ENCODE results near the gene DGKB.

Gene DGKB

DNA sequence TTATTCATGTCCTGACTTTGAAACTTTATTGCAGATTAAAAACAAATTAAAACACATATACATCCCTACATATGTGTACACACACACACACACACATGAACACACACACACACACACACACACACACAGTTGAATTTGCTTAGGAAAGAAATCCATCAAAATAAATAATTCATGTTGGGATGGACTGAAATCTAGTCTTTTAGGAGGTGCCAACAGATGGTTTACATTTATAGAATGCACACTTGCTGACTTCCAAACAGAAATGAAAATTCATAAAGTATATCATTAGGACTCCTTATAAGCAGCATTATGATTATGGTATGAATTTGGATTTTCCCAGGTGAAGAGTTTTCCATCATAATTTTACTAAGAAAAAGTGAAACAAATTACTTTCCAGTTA, 642.5 kb downstream of the DGKB start:
- no peak for DNase-seq

DNA sequence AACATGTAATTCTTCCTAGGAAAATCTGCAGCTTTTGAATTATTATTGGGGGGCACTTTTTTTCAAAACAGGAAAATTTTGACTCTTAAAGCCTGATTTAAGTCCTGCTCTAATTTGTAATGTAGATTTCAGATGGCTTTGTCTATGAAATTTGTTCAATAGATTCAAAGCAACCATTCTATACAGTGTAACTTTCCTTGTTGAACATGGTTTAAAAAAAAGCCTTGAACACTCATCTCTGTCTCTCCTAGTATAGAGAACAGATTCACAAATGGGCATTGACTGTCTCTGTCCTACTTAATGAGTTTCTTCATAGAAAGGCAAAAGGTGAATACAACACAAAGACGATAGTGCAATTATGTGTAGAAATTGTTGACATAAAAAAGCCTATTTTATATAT, 643.7 kb downstream of the DGKB start:
- no peak for DNase-seq

DNA sequence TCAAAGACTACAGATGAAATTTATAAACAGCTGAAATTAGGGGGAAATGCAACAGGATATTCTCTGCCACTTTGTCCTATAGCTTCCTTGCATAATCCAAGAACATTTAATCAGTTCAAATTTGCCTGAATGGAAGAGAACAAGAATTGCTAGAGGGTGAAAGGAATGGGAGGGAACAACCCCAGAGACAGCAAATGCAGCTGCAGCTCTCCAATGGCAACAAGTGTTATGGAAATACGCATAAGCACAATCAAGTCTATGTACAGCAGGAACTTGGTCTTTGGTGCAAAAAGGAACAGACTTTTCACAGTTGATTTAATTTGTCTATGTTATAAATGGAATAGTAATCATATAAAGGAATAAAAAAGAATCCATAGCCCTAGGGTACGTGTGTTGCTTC, 644.1 kb downstream of the DGKB start:
- no peak for DNase-seq

DNA sequence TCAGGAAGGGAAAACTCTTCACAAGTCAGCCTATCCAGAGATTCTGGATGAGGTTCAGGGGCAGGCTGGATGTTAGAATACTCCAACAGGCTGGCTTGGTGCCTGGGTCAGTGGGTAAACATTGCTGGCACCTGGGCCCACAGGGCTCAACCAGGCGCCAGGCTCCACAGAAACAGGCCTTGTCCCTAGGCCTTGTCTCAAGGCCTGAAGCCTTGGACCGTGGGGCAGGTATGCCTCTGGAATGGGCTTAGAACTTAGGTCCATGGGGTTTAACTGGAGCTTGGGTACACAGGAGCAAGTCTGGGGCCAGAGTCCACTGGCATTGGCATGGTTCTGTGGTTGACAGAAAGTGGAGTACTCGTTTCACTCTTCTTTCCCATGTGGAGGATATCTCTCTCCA, 650.1 kb downstream of the DGKB start:
- DNase-seq: no peak

DNA sequence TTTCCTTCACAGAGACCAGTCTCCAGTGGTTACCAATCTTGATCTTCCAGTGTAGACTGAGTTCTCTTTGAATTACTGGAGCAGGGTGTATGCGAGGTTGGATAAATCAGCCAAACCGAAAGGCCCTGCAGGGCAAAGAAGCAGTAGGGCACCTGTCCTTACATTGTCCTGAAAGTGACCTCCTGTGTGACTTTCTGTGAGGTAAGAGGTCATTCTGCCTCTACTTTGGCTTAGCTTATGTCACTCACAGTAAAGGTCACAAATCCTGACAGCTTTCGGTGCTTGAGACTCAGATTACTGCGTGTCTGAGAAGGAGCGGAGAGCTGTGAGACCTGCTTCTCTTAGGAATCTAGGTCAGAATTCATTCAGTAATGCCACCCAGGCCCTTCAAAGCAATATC, 660.4 kb downstream of the DGKB start:
- DNase-seq: no peak

DNA sequence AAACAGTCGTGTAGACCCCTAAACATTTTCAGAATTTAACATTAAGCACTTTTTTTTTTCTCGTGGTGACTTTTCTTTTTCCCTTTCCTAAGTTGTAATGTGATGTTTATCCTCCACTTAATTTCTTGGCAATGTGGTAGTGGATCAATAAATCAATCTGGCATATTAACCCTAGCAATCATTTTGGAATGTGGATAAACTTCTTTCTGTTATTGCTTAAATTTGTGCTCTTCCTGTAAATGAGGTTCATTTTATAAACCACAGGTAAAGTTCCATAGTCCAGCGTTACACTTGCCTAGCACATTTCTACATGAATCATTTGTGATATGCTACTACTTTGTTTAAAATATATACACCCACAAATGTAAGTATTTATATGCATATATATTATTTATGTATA, 665.7 kb downstream of the DGKB start:
- no peak for DNase-seq

DNA sequence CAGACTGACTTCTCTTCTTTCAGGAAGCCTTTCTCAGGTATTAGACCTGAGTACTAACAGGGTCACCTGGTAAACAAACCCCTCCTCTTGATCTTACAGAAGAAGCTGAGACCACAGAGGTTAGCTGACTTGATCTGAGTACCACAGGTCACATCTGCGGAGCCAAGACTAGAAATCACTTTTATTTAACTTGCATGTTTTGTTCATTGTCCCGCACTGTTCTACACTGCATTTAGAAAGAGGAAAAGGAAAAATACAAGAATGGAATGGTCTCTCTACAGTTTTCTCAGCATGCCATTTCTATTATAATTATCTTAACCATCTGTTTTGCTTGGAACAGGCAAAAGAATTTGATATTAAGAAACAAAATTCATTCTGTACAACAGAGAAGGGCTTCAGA, 667.5 kb downstream of the DGKB start:
- DNase-seq: no peak

DNA sequence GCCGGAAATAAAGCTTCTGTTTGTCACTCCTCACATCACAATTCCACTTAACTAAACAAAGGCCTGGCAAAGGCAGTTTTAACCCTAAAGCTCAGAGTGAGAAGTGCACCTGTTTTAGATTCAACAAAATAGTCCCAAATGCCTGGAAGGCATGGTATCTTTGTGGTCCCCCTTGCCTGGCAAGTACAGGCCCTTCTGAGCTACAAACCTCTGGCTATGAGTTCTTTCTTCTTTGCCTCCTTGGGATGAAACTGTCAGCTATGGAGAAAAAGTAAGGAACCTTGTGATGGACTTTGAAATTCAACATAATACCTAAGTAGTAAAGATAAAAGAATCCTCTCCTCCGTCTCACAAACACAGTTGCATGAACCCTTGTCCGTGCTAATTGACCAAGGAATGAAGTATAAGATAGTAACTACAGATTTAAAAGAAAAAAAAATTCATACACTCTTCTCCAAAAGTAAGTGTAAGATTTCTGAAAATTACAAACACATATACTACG, 668.6 kb downstream of the DGKB start:
- DNase-seq: no peak

DNA sequence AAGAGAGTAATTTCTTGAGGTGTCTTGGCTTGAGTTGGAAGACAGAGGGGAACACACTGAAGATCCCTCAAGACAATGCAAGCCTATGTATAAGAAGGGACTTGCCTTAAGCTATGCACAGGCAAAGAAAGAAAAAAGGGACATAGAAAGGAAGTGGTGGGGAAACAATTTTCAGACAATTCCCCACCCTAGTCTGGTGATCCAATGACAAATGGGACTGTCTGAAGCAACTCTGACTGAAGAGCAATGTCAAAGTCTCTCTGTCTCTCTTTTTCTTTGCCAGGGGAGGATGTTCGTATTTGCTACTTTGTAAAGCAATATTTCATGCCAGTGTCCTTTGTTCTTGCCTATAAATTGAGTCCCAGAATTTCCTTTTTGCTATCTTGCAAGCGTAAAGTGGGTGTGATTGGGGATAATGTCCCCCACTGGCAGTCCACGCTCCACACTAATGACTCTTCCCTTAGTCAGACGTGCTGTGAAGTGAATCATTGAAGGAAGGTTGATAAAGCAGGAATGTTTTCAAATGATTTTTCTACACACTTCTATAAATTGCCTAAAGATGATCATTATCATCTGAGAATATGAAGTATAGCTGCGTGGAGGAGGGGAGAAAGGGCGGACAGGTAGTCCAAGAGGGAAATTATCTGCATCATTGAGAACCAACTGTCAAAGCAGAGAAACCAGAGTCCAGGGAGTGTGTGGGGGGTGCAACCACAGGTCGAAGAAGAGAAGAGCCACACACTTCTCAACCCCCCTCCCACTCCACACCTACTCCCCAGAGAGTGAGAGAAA, 669.3 kb downstream of the DGKB start:
- DNase-seq: no peak

DNA sequence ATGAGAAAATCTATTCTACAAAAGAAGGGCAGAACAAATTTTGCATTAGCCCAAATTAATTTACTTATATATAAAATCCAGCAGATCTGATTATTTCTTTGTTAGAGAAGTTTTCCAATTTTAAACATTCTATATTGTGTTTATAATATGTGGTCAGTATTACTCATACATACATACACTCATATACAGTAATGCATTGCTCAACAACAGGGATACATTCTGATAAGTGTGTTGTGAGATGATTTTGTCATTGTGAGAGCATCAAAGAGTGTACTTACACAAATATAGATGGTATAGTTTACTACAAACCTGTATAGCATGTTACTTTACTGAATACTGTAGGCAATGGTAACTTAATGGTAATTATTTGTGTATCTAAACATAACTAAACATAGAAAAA, 673.5 kb downstream of the DGKB start:
- no peak for DNase-seq

DNA sequence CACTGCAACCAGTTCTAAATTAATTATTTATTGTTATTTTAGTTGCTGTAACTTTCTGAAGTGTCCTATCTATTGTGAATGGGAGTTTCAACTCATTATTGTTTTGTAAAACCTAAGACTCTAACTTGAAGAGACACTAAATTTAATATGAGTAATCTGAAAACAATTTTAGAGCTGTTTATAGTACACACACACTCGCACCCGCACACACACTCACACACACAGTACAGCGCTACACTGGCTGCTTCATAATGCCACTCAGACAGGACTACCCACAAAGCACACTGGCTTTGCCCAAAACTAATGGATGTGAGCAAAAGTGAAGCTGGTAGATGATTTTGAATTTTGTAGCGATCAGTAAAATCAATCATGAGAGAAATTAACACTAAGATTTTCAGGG, 674.2 kb downstream of the DGKB start:
- no peak for DNase-seq

DNA sequence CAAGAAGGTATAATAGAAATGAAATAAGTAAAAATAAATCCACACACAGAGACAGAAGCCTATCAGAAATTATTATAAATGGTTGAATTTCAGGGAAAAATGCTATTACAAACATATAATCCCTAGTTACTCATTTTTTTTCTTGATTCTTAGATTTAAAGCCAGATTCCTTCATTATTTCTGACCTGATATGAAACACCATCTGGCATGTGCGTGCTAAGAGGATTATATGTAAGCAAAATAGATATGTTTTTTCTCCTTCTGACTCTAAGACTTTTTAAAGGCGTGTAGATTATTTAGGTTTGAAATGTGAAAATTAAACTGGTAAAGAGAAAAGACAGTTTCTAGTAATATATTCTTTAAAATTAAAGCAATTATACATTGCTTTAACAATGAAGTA, 676.4 kb downstream of the DGKB start:
- DNase-seq: no peak

DNA sequence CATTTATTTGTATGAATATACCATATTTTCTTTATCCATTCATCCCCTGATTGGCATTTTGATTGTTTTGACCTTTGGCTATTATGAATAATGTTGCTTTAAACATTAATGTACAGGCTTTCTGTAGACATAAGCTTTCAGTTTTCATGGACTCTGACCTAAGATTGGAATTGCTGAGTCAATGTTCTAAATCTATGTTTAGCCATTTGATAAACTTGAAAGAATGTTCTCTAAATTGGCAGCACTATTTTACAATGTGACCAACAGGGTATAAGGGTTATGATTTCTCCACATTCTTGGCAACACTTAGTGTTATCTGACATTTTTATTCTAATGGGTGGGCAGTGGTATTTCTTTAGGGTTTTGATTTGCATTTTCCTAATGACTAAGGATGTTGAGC, 683.4 kb downstream of the DGKB start:
- DNase-seq: no peak

DNA sequence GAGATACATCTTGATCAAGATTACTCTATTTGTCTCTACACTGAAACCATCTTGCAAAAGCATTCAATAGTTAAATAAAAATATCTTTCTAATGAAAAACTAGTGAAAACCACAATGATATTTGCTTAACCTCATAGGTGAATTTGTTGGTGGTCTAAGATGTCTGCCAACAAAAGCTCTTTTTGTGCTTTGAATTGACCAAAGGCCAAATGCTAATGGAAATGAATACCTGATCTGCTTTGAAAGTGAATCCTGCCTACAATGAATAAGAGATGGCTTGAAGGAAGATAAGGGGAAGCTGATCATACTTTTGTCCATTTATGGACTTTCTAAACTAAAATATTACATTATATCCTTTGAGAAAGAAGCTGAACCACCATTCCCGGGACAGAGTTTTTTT, 684.2 kb downstream of the DGKB start:
- DNase-seq: no peak

DNA sequence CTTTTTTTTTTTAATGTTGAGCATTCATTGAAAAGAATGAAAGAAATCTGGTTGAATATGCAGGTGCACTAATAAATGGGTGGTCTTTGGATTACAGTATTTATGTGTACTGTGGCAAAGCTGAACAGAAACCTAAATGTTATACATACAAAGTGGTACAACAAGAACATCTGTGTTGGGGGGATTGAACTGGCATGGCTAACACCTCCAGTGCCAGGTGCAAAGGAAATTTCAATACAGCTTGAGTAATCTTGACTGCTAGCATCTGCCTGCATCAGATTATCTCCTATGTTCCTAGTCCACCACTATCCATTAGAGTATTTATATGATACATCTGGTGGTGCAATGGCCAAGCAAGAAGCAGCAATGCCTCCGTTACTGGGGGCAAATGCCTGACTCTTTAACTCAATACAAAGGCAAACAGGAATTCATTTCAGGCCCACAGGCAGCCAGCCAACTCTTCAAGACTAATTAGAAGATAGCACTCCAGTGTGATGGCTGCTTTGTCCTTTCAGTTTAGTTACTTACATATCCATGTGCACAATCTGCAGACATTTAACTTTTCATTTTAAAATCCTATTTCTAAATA, 692.6 kb downstream of the DGKB start:
- no peak for DNase-seq

DNA sequence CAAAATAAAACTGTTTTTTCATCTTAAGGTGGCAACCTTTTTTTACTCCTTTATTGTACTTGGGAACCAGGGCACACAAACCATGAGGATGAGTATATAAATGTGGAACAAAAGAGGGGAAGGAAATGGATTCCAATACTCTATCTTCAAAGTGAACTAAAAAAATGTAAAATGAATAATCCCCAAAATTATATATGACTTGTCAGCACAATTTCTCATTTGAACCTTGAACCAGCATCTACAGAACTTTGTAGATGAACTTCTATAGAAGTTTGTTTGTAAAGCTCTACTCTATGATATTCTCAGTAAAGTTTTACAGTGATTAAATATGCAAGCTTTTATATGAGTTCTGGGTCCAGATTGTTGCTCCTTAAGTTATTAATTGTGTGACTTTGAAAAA, 694.8 kb downstream of the DGKB start:
- DNase-seq: no peak

DNA sequence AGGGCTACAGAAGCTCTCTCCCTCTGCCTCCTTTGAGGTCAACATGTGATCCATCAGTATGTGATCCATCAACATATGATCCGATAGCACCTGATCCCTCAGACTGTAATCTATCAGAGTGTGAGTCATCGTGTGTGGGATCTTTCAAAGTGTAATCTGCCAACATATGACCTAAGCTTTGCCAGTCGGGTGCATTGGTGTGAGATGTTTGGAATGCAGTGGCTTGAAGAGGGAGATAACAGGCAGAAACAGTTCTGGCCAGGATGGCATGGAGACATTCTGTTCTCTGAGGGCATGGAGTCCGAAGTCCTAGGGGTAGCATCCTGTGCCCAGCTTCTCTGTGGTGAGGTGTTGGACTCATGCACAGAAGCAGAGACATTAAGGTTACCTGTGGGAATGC, 695.4 kb downstream of the DGKB start:
- no peak for DNase-seq

DNA sequence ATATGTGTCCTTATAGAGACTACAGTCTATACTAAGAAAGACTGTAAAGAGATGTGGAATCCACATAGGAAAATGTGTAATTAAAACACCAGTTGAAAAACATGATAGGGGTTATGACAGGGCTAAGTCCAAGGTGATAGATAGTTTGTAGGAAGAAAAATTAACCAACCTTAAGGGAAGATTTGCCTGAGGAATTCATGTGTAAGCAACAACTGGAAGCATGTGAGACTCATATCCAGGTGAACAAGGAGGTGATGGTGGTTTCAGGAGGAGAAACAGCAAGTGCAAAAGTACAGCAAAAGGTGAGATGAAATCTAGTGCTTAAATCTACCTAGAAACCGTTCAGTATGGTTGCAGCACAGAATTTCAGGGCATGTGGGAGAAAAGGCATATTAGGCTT, 696.4 kb downstream of the DGKB start:
- DNase-seq: no peak

DNA sequence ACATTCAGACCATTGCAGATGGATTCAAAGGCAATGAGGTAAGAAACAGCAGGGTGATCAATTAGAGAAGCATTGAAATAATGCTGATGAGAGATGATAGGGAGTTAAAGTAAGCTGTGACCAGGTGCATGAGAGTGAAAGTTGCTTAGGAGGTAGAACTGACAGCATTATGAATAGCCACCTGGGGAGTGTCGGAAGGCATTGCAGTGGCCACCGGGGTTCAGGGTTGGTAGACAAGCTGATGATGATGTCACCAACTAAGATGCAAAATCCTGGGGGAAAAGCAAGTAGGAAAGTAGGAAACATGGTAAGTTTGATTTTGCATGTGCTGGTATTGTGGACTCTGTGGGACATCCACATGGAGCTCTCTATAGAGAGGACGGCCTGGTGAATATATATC, 701.2 kb downstream of the DGKB start:
- no peak for DNase-seq

DNA sequence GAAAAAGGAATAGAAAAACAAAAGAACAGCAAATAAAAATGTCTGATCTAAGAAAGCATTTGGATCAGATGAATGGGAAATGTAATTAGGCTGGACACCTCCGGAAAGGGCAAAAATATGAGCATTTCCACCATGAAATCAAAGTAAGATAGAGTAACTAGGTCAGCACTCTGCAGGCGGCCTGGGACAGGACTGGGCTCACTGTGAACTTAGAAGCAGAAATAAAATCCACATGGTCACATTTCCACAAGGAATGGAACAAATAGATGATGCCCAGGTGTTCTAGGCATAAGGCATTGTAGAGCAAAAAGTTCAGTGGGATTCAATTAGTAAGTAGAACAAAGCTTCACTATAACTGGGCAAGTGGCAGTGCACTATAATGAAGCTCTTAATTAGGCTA, 703.2 kb downstream of the DGKB start:
- DNase-seq: no peak

DNA sequence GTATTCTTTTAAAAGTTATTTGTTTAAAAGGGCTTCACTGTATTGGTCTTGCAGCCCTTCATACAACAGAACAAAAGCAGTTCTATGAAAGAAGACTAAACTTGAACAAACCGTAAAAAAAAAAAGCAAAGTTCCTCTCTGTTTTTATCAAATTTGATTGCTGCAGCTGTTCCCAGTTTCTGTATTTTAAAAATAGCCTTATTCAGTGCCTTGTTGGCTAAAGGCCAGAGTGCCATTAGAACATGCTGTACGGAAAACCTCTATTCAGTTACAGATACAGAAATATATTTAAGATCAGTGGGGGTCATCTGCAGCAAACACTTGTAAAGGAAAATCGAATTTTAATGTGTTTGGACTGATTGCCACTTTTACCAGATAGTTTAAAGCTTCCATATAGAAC, 705.3 kb downstream of the DGKB start:
- no peak for DNase-seq

DNA sequence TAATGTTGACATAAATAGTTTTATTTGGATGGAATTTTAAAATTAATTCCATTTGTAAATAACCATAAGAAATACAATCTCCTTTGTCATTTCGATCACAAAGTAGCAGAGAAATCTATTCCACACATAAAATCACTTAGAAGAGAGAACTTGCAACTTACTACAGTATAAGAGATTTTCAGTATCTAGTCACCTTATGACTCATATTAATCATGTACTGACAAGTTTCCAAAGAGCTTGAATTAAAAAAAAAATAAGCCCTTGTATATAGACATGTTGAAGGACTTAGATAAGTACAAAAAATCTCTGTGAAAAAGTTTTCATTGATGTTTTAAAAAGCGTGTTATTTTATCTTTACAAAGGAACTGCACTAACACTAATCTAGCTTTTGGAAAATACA, 706.0 kb downstream of the DGKB start:
- DNase-seq: no peak

DNA sequence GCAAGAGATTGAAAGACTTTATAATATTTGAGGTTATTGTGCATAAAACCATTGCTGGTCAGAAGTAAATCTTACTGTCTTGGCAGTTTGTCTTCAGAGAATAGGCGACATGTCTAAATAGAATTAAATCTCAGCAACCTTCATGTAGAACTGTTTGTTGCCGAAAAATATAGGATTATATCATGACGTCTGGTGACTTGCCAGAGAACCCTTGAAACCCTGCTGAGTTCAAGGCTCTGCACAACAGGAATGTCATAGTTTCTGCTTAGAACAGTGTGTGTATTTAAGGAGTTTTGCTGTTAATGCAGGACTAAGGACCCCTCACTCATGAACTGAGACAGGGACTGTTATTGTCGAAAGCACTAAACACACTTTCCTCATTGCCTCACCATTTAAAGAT, 706.7 kb downstream of the DGKB start:
- DNase-seq: no peak

DNA sequence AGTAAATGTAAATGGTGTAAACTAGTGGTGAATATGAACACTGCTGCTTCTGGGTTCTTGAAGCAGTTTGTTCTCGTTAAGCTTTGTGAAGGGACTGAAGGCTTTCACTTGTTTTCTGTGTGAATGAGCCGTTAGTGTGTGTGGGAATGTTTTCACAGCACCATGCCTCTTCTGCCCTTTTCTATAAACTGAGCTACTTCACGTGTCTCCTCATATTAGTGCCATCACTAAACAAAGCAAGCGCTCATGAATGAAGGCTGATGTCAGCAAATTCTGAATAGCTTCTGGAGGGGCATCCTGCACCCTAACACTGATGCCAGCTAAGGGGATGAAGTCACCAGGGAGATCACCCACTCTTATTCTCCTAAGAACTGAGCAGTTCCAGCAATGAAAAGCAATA, 707.5 kb downstream of the DGKB start:
- DNase-seq: no peak

DNA sequence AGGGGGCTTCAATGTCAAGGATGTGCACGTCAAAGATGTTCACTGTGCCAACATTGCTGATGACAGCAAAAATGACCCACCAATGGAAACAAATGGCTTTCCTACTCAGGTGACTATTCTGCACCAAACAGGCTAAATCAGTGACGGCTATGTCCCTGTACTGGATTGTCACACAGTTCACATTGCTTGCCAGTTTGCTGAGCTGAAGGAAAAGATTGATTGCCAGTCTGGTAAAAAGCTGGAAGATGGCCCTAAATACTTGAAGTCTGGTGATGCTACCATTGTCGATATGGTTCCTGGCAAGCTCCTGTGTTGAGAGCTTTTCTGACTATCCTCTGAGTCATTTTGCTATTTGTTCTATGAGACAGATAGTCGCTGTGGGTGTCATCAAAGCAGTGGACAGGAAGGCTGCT, 710.9 kb downstream of the DGKB start:
- DNase-seq: no peak
